NB4 (cell line): ENCODE data around the gene OR2T10.

ENCODE experiments used
- CTCF ChIP-seq: IDR thresholded peaks from one replicate; pipeline ENCODE4 v1.5.1; 2012; ENCODE audit warnings: low read depth, low read length
- POLR2A ChIP-seq: IDR thresholded peaks from 2 replicates; pipeline ENCODE4 v1.6.1; 2011; ENCODE audit warnings: mild to moderate bottlenecking; ENCODE audit not compliant: insufficient read length; ENCODE audit errors: extremely low read depth

GRCh38 chr1:248599396-248599795 lies 1.9 kb upstream of the OR2T10 start:
- TF ChIP-seq CTCF, result no peak
- TF ChIP-seq POLR2A, result no peak
